Heart left ventricle (tissue), 13 donors: Measurements from ENCODE around the gene GNB1L.

Experiments used
- POLR2A ChIP-seq, 2 donors: fragments of 450-650 bp; IDR thresholded peaks; one replicate each; pipeline ENCODE4 v1.6.1; 2017; ENCODE audit warnings: antibody characterized with exemption in 2 of 2, mild to moderate bottlenecking in 2 of 2, moderate library complexity in 2 of 2
- TF ChIP-seq, protein P1 (sequence below), 12 donors: fragments of 200-600 bp; sonication (generic) in 4 of 12; IDR thresholded peaks; one replicate each; pipeline versions ENCODE4 v1.5.0 to v1.8.0; 2018 to 2022; ENCODE audit warnings: antibody characterized with exemption in 12 of 12, mild to moderate bottlenecking in 5 of 12
- donor health status: ischemic (EF 13 %, LVEDD 7.1; RV severe dilation, severe dysfunction).
- donor health status: DM: no; HTN: yes; CAD: no.
- donor health status: DM: no; HTN: no; CAD: no.
- donor health status: ischemic (EF 25% LVEDD 6.9; RV normal size, moderate dysfunction).
- donor health status: ischemic (EF 25% LVEDD 5.7; RV mildly dilated, moderate dysfunction).
- donor health status: ischemic (EF 35%, LVEDD 5.7; RV mildly dilated, moderate dysfunction).
- donor health status: nonischemic (EF 11% LVEDD 7.7; RV severe dilation, severe dysfunction).
- donor health status: DM: yes; HTN: yes; CAD: no.
- donor health status: PGD.
- donor health status: ischemic (EF 29% LVEDD 5.4; RV normal size, mild dysfunction).
- donor health status: nonischemic (EF 23%, LVEDD 6.1; RV moderate dilation, normal function).

DNA sequence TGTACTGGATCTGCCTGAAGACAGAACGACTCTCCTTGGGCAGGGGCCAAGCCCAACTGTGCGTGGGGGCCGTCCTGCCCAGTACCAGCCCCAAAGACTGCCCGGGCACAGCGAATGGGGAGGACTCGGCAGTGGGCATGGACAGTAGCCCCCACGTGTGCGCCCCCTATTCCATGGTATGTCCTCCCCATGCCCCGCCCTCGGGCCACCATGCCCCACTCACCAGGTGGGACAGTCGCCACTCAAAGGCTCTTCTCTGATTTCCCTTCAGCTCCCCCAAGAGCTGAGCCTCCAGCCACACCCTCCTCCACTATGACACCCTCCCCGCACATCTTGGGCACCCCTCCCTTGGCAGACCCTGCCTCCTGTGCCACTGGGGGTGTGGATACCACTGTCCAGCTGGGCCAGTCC is 43.5 kb downstream of the GNB1L start:
- TF ChIP-seq, protein P1, sequence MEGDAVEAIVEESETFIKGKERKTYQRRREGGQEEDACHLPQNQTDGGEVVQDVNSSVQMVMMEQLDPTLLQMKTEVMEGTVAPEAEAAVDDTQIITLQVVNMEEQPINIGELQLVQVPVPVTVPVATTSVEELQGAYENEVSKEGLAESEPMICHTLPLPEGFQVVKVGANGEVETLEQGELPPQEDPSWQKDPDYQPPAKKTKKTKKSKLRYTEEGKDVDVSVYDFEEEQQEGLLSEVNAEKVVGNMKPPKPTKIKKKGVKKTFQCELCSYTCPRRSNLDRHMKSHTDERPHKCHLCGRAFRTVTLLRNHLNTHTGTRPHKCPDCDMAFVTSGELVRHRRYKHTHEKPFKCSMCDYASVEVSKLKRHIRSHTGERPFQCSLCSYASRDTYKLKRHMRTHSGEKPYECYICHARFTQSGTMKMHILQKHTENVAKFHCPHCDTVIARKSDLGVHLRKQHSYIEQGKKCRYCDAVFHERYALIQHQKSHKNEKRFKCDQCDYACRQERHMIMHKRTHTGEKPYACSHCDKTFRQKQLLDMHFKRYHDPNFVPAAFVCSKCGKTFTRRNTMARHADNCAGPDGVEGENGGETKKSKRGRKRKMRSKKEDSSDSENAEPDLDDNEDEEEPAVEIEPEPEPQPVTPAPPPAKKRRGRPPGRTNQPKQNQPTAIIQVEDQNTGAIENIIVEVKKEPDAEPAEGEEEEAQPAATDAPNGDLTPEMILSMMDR (IDR thresholded peaks at IDR 0.05), result no peak
- TF ChIP-seq POLR2A (IDR thresholded peaks at IDR 0.05), result no peak
